HG03571 (cell line): ENCODE results near the gene KCTD2.

ENCODE experiments used
- ATAC-seq: cut with Tn5 transposase; IDR thresholded peaks from one replicate; pipeline ENCODE4 v1.9.1; 2021; ENCODE audit not compliant: unreplicated experiment

KCTD2 gene

DNA sequence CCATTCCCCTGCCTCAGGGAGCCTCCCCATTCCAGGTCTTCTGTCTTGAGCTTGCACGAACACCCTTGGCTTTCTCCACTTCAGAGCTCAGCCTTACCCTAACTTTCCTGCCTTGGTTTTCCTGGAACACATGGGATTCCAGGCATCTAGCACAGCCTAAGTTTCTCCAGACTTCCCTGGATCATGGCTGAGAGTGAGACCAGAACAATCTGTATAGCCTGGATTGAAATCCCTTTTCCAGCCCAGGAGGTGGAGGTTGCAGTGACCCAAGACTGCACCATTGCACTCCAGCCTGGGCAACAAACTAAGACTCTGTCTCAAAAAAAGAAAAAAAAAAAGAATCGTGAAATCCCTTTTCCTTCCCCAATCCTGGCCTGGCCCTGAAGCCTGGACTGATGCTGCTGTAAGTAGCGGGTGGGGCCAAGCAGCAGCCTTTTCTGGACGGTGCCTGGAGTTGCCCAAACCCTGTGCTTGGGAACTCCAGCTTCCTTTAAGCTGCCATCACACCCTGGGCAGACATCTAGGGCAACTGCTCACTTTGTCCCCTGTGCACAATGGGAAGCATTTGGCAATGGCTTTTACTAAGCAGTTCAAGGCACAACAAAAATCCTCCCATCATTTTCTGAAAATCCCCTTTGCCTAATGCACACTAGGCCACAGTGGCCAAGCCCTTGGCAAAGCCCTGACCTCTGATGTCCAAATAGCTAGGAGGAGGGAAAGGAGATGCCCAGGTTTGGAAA, 28.7 kb downstream of the KCTD2 start:
- ATAC-seq: no peak

DNA sequence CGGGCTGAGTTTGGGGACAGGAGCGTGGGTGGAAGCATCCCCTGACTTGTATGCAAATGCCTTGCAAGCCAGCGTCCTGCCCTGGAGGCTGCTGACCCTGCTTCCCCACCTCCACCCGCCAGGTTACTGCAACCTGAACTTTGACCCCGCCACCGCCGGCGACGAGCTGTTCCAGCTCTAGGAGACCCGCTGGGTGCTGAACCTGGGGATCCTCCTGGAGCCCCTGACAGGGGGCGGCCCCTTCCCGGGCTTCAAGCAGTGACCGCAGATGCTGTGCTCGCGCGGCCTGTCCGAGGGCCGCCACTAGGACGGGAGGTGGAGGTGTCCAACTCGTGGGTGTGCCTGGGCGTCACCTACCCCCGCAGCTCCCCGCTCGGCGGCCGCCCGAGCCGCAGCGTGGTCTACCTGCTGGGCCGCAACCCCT, 30.1 kb downstream of the KCTD2 start:
- no peak for ATAC-seq

DNA sequence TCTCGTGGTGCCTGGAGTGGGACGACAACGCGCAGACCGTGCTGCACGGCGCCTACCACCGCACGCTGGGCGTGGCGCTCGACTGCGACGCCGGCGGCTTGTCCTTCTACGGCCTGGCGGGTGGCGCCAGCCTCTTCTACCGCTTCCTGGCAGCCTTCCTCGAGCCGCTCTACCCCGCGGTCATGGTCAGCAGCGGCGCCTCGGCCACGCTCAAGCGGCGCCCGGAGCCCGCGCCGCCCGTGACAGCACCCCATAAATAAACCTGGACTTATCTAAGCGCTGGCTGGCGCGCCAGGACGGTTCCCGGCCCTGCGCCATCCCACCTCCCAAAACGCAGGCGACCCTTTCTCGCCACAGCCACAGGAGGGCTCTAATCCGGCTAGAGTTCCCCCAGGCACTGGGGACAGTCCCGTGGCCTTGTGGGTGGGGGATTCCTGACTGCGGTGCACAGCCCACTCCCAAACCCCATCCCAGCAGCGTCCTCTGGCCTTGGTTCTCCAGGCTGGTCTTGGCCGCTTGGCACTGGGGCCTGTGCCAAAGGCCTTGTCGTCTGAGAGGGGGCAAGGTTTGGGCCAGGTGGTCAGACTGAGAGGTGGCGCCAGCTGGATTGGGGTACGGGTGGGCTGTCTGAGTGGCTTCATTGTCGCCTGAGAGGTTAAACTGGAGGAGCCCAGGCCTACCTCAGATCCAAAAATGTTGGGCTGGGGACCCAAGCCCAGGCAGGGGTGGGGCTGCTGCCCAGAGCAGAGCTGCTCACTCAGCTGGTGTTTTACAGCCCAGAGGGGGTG, 30.7 kb downstream of the KCTD2 start:
- no peak for ATAC-seq

DNA sequence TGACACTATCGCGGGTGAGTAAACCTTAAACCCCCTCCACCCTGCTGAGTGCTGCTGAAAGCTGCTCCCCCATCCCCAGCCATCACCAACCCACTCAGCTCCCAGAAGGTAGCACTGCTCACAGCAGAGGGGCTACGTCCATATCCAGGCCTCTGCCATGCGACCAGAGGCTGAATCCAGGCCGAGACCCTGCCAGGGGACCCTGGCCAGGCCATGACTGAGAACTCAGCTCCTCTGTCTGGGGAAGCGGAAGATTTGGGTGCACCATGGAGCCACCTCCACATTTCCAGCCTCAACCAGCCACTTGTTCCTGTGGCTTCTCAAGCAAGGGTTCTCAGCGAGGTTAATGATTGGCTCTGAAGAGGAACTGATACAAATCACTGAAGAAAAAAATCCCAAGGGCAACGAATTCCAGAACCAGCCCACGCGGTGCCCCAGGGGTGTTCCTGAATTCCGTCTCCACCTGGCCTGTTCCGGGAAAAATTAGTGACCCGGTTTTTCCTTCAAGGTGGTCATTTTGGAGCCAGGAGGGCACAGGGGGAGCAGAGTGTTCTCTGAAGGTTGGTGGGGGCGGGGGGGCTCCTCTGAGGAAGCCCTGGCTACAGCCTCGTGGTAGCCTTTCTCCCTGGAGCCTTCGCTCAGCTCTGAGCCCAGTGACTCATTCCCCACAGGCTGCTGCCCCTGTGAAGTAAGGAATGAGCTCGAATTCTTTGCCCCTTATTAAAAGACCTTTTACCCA, 31.4 kb downstream of the KCTD2 start:
- ATAC-seq: no peak

DNA sequence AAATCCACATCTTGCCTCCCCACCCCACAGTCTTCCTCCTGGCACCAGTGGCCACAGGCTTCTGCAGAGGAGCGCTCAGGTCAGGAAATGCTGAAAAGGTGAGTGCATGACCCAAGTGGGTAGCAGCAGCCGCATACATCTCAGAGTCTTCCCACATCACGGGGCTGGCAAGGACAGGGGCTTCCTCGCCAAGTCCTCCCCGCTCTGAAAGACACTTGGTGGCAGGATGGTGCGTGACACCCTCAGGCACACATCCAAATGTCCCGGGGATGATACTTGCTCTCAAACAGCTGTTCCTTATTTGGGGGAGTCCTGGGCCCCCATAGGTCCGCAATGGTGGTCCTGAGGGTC, 32.0 kb downstream of the KCTD2 start:
- ATAC-seq: no peak

DNA sequence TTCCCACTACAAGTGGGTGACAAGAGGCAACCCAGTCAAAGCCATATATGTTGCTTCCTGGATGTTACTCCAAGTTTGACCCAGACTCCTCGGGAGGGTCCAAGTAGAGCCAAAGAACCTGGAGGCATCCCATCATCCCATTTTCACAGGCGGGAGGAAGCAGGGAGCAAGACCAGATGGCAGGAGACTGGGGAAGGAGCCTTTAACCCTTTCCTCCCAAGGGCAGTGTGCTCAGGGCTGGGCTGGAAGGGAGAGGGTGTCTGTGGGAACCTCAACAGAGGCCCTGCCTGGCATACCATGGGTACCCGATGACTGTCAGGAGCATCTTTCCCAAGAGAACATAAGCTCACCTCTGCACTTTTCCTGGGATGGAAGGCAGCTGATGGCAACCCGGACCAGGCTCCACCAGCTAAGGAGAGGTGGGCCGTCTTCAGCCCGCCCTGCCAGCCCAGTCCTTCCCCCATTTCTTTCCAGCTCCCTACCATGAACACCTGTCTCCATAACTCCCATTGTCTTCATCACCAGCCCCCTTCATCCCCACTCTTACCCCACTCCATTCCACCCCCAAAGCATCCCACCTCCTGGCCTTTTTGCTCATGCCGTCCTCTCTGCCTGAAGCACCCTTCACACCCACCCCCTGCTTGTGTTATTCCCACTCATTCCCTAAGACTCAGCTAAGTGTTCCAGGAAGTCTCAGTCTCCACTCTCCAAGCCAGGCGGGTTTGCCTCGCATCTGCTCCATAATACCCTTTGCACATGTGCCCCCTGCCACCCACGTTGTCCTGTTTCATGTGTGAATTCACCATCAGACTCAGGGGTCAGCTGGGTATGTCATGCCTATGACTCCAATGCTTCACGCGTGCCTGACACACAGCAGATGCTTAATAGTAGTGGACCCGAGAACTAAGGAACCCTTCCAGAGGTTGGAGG, 34.9 kb downstream of the KCTD2 start:
- no peak for ATAC-seq

DNA sequence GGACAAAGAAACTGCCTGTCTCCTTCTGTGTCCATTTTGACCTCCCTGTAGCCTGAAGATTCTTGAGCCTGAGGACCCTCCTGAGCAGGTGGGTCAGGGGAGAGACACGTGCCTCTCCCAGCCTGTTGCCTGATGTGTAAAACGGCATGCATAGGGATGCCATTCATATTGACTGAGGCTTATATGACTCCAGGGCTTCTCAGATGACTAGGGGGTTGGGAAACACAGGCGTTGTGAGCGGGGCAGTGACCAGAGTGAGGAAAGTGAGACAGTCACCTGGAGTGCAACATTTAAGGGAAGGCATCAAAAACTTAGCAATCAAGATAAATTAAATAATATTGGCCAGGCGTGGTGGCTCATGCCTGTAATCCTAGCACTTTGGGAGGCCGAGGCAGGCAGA, 35.7 kb downstream of the KCTD2 start:
- no peak for ATAC-seq

DNA sequence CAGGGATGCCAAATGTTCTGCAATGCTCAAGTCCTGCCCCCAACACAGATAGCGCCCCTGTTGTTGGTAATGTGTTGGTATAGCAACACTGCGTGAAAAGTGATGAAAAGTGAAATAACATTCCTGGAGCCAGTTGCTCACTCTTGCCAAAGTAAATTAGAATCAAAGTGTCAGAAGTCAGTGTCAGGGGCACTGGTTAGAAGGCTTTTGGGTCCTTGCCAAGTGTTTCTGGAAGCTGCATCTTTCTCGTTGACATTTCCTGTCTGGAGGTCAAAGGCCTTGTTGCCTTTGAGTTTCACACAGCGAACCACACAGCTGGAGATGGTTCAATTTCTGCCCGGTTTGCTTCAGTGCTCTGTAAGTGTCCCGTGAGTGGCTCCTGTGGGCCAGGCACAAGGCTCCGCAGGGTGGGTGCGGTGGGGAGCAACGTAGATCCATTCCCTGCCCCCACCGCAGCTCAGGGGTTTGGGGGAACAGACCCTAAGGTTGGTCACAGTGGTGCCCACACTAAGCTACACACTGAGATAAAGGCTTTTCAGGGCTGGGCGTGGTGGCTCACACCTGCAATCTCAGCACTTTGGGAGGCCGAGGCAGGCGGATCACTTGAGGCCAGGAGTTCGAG, 37.1 kb downstream of the KCTD2 start:
- ATAC-seq: no peak

DNA sequence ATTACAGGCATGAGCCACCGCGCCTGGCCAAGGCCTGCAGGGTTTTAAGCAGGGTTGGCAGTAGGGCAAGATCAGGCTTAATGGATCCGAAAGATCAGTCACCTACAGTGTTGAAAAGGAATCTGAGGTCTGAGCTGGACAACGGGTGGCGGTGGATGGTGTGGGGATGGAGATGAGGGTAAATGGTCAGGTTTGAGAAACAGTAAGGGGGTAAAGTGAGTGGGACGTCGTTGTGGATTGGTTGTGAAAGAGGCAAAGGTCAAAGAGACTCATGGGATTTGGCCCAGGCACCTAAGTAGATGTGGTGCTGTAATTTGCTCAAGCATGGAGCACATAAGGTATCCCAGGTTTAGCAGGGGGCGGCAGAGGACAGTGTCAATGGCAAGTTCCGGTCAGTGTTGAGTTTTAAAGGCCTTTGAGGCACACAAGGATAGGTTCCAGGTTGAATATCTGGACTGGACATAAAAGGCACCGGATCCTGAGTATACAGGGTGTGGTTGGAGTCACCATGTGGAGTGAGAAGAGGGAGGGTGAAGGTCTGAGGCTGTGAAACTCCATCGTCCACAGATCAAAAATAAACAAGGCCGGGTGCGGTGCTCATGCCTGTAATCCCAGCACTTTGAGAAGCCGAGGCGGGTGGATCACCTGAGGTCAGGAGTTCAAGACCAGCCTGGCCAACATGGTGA, 39.6 kb downstream of the KCTD2 start:
- ATAC-seq: no peak

DNA sequence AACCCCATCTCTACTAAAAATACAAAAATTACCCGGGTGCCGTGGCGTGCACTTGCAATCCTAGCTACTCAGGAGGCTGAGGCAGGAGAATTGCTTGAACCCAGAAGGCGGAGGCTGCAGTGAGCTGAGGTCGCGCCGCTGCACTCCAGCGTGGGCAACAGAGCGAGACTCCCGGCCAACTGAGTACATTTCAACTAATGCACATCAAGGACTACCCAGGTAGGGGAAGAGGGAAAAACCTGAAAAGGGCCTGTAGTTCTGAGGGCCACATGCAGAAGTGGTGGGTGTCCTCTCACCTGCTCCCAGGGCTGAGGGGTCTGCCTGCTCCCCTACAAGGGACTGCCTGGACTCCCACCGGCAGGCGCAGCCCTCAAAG, 40.1 kb downstream of the KCTD2 start:
- ATAC-seq: no peak

DNA sequence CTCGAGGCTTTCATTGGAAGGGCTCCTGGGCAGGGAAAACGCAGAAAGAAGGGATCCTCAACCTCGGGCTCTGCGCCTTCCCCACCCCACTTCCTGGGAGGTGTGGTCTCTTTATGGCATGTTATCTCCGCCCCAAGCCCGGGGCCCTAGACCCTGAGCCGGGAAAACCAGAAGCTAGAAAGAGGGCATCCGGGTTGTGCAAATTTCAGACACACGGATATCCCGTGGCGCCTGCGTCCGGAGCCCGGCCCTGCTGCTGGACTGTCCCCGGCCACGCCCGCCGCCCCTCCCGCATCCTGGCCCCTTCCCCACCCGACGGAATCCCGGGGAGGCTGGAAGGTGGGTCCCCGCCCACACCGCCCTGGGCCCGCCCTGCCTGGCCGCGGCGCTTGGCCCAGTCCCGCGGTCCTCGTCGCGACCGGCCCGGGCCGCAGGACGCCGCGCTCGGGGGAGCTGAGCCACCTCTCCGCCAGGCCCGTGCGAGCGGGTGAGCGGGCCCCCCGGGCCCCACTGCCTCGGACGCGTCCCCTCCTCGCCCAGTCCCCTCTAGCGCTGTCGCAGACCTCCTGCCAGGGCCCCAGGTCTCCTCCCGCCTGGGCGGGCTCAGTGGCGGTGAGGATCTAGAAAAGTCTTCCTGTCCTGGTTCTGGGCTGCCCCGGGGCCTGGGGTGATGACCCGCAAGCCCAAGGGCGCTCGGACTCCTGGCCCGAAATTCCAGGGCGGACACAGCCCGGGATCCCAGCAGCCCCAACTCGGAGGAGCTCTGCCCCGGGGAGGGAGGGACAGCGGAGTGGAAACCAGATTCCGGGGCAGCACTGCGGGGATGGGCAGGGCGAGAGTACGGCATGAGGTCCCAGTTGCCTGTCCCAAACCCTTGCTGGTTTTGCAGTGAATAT, 40.8 kb downstream of the KCTD2 start, which contains the start of gene SLC16A5:
SLC16A5 (plus strand) TSS at position 397 of the 896 bp plus-strand sequence. CDS start 5,683 bp downstream, outside the sequence.
- peak; percentile 63 for ATAC-seq

DNA sequence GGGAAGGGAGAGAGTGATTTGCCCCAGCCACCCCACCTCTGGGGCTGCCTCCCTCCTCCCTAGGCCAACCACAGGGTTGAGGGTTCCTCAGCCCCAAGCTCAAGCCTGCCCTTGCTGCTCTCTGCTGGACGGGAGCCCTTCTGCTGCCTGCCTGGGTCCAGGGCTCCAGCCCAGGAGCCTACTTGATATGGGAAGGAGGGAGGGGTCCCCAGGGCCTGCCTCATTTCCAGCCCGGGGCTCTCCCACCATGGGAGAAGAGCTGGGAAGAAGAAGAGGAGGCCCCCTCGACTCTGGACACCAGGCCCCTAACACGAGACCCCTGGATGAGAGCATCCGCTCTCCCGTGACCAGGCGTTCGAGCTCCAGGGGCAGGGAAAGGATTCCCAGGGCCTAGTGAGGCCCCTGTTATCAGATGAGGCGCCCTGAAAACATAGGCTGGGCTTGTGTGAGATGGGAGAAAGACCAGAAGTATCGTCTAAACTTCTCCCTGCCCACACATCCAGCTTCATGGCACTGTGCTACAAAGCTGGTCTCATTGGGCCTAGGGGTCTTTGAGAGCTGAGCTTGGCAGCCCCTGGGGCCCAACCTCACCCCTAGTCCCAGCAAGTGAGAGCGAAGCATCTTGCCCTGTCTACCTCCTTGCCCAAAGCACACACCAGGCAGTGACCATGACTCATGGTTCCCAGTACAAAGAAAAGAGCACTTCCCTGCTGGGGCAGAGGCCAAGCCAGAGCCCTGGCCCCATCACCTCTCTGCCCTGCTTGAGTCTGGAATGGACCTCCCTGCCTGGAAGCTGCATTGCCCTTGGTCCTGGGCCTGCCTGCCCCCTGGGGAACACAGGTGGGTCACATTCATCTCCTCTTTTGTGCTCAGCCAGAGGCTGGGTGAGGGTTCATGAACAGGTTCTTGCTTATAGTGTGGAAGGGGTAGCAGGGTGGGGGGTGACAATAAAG, 41.7 kb downstream of the KCTD2 start:
- no peak for ATAC-seq

DNA sequence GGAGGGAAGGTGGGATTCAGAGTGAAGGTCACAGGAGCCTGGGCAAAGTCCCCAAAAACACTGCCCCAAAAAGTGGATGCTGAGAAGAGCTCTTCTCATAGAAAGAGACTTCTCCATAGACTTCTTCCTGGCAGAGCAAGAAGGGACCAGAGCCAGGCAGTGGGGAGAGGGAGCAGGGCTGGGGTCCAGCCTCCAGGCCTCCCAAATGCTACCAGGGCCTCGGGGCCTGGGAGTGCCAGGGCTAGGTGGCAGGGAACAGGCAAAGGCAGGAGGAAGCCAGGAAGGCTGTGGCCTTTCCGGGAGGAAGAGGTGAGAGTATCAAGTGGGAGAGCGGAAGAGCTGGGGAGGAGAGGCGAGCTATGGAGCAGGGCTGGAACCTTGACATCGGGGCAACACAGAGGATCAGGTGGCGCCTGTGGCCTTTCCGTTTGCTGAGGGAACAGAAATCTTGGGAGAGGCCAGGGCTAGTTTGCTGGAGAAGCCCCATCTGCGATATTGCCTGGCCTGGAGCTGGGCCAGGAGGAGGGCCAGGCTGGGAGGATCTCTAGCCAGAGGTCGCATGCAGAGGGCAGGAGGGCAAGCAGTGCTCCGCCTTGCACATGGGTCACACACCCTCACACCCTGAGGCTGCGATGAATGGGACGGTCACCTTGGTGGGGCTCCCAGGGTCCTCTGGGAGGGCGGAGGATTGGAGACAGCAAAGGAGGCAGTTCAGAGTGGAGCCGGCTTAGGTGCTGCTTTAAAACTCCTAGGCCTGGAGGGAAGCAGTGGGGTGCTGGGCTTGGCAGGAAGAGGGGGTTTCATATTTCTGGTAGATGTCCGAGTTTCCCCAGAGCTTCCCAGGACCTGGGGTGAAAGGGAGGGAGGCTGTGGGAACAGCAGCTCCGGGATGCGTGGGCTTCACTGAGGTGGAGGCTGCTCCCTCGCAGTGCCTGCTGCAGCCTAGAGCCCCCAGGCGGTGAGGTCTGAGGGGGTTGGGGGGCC, 44.1 kb downstream of the KCTD2 start:
- ATAC-seq: no peak

DNA sequence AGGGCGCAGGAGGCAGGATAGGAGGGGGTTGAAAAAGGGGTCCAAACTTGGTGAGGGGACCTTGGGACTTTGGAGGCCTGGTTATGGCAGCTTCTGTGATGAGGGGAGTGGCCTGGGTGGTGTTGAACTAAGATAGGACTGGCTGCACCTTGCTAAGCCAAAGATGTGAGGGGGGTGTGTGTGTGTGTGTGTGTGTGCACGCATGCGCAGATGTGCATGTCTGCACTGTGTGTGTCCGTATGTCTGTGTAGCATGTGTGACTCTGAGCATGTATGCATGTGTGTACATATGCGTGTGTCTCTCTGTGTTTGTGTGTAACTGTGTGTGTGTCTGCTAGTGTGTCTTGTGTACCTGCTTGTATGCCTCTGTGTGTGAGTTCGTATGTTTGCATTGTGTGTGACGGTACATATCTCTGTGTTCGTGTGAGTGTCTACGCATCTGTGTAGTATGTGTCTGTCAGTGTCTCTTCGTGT, 44.9 kb downstream of the KCTD2 start:
- no peak for ATAC-seq

DNA sequence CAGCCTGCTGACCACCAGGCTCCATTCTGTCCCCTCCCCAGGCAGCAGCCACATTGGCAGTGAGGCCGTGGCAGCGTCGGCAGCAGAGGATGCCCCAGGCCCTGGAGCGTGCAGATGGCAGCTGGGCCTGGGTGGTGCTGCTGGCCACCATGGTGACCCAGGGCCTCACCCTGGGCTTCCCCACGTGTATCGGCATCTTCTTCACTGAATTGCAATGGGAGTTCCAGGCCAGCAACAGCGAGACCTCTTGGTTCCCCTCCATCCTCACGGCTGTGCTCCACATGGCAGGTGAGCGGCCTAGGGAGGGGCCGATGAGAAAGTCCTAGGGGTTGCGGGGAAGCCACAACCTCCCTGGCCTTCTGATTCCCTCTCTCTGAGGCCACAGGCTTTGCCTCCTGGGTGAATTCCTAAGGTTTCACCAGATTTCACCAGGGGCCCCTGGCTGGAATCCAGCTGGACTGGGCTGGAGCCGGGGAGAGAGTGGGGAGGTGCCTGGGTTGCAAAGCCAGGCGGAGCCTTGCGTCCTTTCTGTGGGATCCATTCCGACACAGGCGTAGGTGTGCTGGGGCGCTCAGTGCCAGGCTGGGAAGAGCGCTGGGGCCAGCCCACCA, 46.6 kb downstream of the KCTD2 start:
- ATAC-seq: no peak

DNA sequence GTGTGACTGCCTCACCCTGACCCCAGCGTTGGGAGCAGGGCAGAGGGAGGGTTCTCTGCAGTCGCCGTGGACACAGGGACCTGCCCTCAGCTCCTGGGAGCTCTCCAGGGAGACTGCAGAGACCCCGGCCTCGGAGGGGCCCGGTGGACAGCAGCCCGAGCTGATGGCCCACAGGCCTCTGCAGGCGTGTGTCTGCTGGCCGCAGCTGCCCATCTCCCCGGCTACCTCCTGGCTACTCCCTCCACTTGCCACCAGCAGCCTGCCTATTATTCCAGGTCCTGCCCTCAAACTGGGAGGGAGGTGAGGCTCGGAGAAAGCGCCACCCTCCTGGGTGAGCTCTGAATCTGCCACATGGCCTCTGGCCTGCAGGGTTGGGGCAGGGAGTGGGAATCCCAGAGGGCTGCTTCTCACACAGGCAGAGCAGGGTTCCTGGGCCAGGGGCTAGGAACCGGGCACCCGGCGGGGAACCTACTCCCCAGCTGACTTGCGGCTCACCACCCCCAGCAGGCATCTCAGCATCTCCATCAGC, 47.9 kb downstream of the KCTD2 start:
- no peak for ATAC-seq
